NCI-H1694 treated with DMSO at 0.1 percent for 48 hours (cell line): Measurements from ENCODE around the gene SMIM45.

Experiments
- DNase-seq: peaks from one replicate; lab custom pipeline; 2025; lab: John Stamatoyannopoulos, UW

Gene SMIM45

GRCh38 chr22:41915786-41916493, 36.0 kb upstream of the SMIM45 start:
- DNase-seq = no peak

- DNase-seq = no peak
Measured at GRCh38 chr22:41916745-41917358, 35.1 kb upstream of the SMIM45 start.

- no peak for DNase-seq
Measured at GRCh38 chr22:41917375-41917902, 34.5 kb upstream of the SMIM45 start.

DNA sequence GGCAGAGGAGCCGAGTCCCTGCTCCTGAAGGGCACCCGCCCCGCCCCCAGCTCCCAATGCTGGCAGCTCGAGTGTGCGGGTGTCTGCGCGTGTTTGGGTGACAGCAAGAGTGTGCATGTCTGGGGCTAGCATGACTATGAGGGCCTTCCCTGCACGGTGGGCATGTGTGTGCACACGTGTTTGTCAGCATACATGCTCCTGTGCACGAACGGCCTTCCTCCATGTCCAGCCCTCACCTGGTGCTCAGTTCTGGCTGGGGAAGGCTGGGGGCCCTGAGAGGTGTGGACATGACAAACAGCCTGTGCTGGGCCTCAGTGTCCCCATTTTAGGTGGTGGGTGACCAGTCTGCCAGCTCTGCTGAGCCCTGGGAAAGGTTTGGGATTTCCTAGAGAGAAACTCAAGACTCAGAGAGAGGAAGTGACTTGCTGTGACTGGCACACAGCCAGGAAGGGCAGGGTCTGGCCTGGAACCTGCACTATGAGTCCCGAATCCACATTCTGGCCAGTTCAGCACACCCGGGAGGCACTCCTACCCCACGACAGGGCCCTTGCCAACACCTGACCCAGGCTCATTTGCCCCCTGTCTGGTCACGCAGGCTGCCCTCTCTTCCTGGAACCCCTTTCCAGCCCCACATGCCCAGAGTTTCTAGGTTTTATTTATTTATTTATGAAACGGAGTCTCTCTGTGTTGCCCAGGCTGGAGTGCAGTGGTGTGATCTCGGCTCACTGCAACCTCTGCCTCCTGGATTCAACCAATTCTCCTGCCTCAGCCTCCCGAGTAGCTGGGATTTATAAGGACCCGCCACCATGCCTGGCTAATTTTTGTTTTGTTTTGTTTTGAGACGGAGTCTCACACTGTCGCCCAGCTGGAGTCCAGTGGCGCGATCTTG, 33.8 kb upstream of the SMIM45 start:
- no peak for DNase-seq

DNA sequence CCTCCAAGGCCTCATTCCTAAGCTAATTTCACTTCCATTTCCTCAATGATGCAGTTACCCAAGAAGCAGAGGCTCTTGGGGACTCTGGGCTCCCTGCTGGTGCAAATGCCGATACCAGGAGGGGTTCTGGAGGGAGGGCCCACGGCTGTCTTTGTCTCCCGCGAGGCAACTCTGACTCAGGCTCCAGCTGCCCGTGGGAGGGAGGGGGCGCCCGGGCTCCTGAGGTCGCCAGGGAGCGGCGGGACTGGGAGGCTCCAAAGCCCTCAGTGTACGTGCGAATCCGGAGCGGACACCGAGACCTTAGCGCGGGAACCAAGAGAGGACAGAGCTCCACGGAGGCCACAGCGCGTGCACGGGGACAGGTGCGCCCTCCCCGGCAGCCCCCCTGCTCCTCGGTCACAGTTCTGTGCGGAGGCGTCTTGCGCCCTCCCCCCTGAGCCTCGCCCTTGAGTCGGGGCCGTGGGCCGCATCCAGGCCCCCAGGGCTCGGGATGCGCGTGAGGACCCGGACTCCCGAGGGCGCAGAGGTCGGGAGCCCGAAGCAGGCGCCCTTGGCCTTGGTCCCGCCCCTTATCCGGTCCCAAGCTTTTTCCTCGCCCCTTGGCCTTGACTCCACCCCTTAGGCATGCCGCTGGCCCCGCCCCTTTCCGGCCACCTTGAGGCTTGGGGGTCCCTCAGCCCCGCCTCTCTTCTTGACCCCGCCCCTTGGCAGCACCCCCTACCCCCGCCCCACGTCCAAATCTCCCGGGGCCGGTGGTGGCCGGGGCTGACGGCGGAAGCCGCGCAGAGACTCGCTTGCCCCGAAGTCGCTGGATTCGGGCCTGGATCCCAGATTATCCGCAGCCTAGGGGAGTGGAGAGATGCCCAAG, 32.4 kb upstream of the SMIM45 start:
- no peak for DNase-seq

GRCh38 chr22:41920271-41920976, 31.5 kb upstream of the SMIM45 start:
- DNase-seq = no peak

DNA sequence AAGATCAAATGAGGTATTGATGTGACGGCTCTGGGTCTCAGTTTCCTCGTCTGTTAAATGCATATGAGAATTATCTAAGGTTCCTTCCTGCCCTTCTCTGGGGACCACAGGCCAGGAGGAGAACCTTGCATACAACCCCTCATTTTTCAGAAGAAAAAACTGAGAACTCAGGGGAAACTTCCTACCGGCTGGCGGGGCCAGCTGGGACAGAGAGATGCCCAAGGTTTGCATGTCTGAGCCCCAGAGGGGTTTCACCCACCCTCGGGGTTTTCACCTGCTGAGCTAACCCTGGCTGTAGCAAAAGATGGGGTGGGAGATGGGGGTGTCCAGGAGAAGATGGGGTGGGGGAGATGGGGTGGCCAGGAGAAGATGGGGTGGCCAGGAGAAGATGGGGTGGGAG, 29.6 kb upstream of the SMIM45 start:
- DNase-seq = no peak

DNA sequence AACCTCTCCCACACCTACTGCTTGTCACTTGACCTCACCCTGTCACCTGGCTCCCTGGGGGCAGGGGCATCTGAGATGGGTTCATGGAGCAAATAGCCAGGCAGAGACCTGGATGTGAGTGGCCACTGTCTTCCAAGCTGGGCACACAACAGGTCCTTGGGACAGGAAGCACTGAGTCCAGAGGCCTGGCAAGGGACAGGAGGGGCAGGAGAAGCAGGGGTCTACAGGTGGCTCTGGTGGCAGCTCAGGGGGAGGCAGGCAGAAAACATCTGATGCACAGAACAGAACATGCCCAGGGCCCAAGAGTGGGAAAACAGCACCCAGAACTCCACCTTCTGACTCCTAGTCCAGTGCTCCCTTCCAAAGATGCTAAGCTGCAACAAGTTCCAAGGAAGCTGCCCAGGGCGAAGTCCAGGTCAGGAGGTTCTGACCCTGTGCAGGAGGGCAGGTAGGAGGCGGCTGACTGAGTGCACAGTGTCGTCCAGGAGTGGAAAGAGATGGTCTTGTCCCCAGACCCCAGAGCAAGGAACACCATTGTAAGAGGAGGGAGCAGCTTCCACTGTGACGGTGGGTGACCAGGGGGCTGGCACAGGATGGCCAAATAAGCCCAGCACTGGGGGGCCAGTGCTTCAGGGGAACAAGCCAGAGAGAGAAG, 28.9 kb upstream of the SMIM45 start:
- DNase-seq = no peak

GRCh38 chr22:41923595-41924276, 28.2 kb upstream of the SMIM45 start:
- DNase-seq = no peak

- peak; percentile 11 for DNase-seq
Measured at GRCh38 chr22:41925783-41926460, 26.0 kb upstream of the SMIM45 start.

DNA sequence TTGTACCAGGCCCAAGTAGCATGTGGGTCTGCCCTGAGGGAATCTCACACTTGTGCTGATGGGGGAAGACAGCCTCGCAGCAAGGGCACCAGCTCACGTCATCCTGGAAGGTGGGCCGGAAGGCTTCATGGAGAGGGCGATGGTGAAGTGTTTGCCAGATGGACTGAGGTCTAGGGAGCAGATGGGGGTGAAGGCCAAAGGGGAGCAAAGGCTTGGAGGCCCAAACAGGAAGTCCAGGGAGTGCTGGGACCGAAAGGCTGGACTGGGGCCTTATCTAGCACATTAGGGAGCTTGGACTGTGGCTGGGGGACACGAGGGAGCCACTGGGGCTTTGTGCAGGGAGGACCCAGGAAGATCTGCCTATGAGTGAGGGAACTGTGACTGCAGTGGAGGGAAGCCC, 24.1 kb upstream of the SMIM45 start:
- DNase-seq = no peak

GRCh38 chr22:41928593-41929417, 23.1 kb upstream of the SMIM45 start:
- DNase-seq = no peak

DNA sequence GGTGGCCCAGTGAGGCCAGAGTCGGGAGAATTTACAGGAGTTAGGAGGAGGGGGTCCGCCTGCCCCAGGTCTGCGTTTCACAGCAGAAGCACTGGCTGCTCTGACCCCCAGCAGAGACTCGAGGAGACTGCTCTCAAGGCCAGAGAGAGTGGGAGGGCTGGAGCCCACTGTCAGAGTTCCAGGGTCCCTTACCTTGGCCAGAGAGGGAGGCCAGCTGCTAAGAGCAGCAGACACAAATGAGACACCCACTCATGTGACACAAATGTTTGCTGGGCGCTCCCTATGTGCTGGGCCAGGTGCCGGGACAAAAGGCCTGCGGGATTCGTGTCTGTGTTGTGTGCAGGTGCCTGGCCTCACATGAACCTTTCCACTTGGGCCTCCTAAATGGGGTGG, 22.5 kb upstream of the SMIM45 start:
- DNase-seq = no peak

- DNase-seq = no peak
Measured at GRCh38 chr22:41931701-41932269, 20.2 kb upstream of the SMIM45 start.

DNA sequence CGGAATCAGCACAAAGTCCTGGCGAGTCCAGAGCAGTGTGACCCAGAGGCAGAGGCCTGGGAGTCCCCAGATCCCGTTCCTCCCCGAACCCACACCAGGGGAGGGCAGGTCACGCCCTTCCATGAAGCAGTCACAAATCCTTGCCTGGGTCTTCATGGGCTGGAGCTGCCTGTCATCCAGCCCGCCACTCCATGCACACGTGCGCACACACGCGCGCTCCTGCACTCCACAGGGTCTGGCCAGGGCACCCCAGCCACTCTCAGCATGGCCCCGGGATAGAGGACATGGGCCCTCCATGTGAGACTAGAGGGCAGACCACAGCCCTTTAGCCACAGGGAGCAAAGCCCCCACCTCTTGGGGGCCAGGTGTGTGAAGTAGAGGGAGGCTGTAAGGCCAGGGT, 19.6 kb upstream of the SMIM45 start:
- no peak for DNase-seq

DNA sequence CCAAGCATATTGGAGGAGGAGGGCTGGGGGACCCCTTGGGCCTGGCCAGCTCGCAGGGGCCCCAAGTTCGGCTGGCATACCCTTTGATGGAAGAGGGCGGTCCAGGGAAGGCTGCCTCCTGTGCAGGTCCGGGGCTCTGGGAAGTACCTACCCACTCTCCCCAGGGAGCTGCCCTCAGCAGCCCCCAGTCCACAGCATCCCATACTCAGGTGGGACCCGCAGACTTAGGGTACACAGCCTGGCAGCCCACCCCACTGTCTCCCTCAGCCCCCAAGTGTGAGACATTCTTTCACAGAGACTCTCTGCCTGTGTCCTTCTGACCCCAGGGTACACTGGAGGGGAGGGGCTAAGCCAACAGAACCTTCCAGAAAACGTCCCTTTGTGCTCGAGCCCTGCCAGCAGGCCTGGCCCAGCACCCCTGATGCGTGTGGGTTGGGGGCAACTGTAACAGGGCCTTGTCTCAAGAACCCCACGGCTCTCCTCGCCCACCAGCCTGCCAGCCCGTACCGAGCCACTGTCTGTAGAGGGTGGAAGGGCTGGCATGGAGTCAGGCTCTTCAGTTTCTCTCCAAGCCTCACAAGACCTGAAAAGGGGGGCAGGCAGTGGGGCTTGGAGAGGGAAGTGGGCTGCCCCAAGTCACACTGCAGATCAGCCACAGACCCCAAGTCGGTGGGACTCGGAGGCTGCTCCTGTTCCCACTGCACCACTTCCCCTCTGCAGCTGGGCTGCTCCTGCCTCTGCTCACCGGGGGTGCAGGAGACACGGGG, 18.4 kb upstream of the SMIM45 start:
- no peak for DNase-seq

DNA sequence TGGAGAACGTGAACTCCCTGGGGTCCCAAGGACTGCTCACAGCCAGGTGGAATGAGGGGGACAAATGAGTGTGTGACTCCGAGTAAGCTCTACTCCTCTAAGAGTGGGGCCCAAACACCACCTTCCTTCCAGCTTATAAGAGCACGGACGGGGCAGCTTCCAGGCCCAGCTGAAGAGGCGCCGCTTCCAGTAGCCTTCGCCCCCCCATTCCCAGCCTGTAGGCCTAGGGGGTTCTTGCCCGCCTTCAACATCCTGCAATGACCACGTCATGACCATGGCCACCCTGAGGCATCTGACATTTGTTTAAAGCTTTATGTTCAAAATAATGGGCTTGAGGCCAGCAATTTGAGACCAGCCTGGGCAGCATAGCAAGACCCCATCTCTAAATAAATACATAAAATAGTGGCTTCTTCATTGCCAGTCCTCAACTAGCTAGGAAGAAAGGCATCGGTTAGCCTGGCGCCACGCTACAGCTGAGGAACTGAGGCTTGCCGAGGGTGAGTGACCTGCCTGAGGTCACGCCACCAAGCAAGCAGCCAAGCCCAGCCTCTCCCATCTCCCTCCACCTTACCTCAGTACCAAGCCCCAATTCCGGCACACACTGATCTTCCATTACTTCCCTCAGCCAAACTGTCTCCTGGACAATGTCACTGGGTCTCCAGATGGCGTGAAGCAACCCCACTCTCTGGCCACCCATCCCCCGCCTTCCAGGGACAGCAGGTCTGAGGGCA, 17.5 kb upstream of the SMIM45 start:
- DNase-seq = no peak
